Central memory CD8-positive, alpha-beta T cell (primary cell): ENCODE results near the gene ARL10.

Source experiments
- ATAC-seq: fragments of 150-1000 bp; cut with Tn5 transposase; replicated peaks from 2 replicates; pipeline ENCODE4 v1.10.0; 2022; ENCODE audit warnings: mild to moderate bottlenecking, moderate FRiP score, moderate number of reproducible peaks; ENCODE audit not compliant: poor library complexity, severe bottlenecking; ENCODE audit errors: extremely low read depth
- DNase-seq, 2 donors: peaks; one replicate each; pipeline ENCODE4 v3.0.0; 2021; ENCODE audit warnings: low spot score in 2 of 2
- H3K27ac Mint-ChIP-seq: one replicate; pipeline ENCODE4 v1.8.0; 2022; ENCODE audit warnings: low read depth, mild to moderate bottlenecking, moderate library complexity, mixed read lengths
- H3K27me3 Mint-ChIP-seq: one replicate; pipeline ENCODE4 v1.8.0; 2022; ENCODE audit warnings: mixed read lengths
- H3K36me3 Mint-ChIP-seq: one replicate; pipeline ENCODE4 v1.8.0; 2022; ENCODE audit warnings: mild to moderate bottlenecking, moderate library complexity, mixed read lengths; ENCODE audit not compliant: insufficient read depth
- H3K4me1 Mint-ChIP-seq: one replicate; pipeline ENCODE4 v1.8.0; 2022; ENCODE audit warnings: mixed read lengths
- H3K4me3 Mint-ChIP-seq: one replicate; pipeline ENCODE4 v1.8.0; 2022; ENCODE audit warnings: mild to moderate bottlenecking, moderate library complexity, mixed read lengths
- H3K9me3 Mint-ChIP-seq: one replicate; pipeline ENCODE4 v1.8.0; 2022; ENCODE audit warnings: mixed read lengths

The ARL10 gene

GRCh38 chr5:176387384-176387925 lies 22.2 kb downstream of the ARL10 start:
- peak overlapping the region; percentile 85 for H3K4me3 Mint-ChIP-seq
- peak overlapping the region; percentile 95 for H3K27ac Mint-ChIP-seq
- ATAC-seq: no peak
- H3K9me3 Mint-ChIP-seq: no peaks in the 10 kb centered on the region
- peaks cover 31% of the 10 kb centered on the region for H3K36me3 Mint-ChIP-seq
- DNase-seq: no peak
- H3K27me3 Mint-ChIP-seq: no peaks in the 10 kb centered on the region
- H3K4me1 Mint-ChIP-seq: peaks cover 39% of the 10 kb centered on the region

DNA sequence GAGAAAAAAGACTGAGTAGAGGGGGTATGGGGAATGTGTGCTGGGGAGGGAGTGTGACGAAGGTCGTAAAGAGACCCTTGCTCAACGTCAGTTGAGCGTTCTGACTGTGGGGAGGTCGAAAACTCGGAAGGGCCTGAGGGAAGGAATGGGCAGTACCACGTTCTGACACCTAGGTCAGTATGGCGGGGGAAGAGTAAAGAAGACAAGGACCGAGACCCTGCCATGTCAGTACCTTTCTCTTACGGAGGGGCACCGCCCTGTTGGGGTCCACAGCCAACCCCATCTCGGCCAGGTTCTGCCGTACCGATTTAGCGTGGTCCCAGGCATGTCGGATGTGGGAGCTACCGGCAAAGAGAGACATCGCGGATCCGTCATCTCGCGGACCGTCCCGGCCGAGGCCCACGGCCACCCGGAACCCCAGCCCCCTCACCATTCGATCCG lies 22.7 kb downstream of the ARL10 start:
- Mint-ChIP-seq H3K4me1 (peaks cover 39% of the 10 kb centered on the region), H3K4me3 (peak overlapping the region; percentile 85), H3K27ac (peak overlapping the region; percentile 95), H3K9me3 (no peaks in the 10 kb centered on the region), H3K27me3 (no peaks in the 10 kb centered on the region), H3K36me3 (peaks cover 30% of the 10 kb centered on the region)
- ATAC-seq (no peak), DNase-seq (no peak)

GRCh38 chr5:176388444-176389134 lies 23.3 kb downstream of the ARL10 start, which contains the start of the genes HIGD2A and NOP16:
Gene HIGD2A, plus strand, starts transcription at chr5:176388751. Its CDS starts 69 bp downstream, at chr5:176388820.
Gene NOP16, minus strand, starts transcription at chr5:176388598. Its CDS starts 59 bp downstream, at chr5:176388539.
- H3K9me3 Mint-ChIP-seq: no peaks in the 10 kb centered on the region
- H3K27me3 Mint-ChIP-seq: no peaks in the 10 kb centered on the region
- DNase-seq: peak; percentile 94 to 98
- H3K4me3 Mint-ChIP-seq: peak within 1 kb of the TSS; percentile 85
- H3K4me1 Mint-ChIP-seq: peaks cover 39% of the 10 kb centered on the region
- H3K27ac Mint-ChIP-seq: peak within 1 kb of the TSS; percentile 95
- ATAC-seq: peak; percentile 89
- peaks cover 31% of the 10 kb centered on the region for H3K36me3 Mint-ChIP-seq

DNA sequence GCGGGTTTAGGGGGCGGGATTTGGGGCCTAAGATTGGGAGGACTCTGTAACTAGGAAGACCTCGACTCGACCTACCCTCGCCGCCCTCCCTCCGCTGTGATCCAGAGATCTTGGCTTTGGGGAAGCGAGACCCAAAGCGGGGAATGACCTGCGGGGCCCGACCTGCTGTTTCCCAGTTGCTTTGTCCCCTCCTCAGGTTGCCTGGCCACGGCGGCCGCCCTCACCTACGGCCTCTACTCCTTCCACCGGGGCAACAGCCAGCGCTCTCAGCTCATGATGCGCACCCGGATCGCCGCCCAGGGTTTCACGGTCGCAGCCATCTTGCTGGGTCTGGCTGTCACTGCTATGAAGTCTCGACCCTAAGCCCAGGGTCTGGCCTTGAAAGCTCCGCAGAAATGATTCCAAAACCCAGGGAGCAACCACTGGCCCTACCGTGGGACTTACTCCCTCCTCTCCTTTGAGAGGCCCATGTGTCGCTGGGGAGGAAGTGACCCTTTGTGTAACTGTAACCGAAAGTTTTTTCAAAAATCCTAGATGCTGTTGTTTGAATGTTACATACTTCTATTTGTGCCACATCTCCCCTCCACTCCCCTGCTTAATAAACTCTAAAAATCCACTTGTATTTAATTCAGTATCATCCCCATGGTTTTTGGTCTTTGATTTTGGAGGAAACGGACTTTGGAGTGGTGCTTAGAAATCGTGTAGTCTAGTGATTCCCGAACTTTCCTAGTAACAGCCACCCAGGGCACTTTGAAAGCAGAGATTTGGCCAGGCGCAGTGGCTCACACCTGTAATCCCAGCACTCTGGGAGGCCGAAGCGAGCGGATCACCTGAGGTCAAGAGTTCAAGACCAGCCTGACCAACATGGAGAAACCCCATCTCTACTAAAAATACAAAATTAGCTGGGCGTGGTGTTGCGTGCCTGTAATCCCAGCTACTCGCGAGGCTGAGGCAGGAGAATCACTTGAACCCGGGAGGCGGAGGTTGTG lies 24.1 kb downstream of the ARL10 start:
- ATAC-seq (peak; percentile 44), DNase-seq (no peak)
- peak overlapping the region; percentile 95 for H3K27ac Mint-ChIP-seq
- H3K36me3 Mint-ChIP-seq: peaks cover 29% of the 10 kb centered on the region
- peak overlapping the region; percentile 85 for H3K4me3 Mint-ChIP-seq
- H3K4me1 Mint-ChIP-seq: peaks cover 39% of the 10 kb centered on the region
- no peaks in the 10 kb centered on the region for H3K9me3 Mint-ChIP-seq
- no peaks in the 10 kb centered on the region for H3K27me3 Mint-ChIP-seq

- Mint-ChIP-seq H3K9me3 (no peaks in the 10 kb centered on the region), H3K4me1 (peaks cover 24% of the 10 kb centered on the region), H3K27ac (no peak overlapping the region), H3K27me3 (no peaks in the 10 kb centered on the region), H3K36me3 (peaks cover 29% of the 10 kb centered on the region), H3K4me3 (no peak overlapping the region)
- no peak for ATAC-seq
- DNase-seq: no peak
Observed at GRCh38 chr5:176391479-176391878, 26.2 kb downstream of the ARL10 start.

DNA sequence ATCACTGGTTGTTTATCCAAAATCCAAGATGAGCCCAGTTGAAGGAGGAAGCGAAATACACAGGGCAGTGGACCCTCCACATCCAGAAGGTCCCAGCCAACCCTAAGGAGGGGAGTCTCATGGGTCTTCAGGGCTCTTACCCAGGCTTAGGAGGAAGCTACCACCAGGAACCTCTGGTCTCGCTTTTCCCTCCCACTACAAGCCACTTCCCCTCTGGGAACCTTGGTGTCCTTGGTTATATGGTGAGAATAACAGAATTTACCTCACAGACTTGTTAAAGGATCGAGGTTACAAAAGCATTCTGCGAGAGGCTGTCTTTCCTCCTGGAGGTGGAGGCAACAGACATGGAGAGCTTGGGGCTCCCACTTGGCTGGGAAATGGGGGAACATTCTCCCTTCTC lies 26.7 kb downstream of the ARL10 start:
- no peak overlapping the region for H3K4me3 Mint-ChIP-seq
- peaks cover 27% of the 10 kb centered on the region for H3K36me3 Mint-ChIP-seq
- no peaks in the 10 kb centered on the region for H3K27me3 Mint-ChIP-seq
- H3K4me1 Mint-ChIP-seq: peaks cover 19% of the 10 kb centered on the region
- H3K9me3 Mint-ChIP-seq: no peaks in the 10 kb centered on the region
- no peak for ATAC-seq
- H3K27ac Mint-ChIP-seq: no peak overlapping the region
- no peak for DNase-seq

- H3K9me3 Mint-ChIP-seq: no peaks in the 10 kb centered on the region
- no peak overlapping the region for H3K27ac Mint-ChIP-seq
- H3K4me1 Mint-ChIP-seq: peaks cover 14% of the 10 kb centered on the region
- ATAC-seq (no peak), DNase-seq (no peak)
- H3K27me3 Mint-ChIP-seq: no peaks in the 10 kb centered on the region
- H3K4me3 Mint-ChIP-seq: no peak overlapping the region
- H3K36me3 Mint-ChIP-seq: peaks cover 26% of the 10 kb centered on the region
Observed at GRCh38 chr5:176392526-176392925, 27.2 kb downstream of the ARL10 start.

DNA sequence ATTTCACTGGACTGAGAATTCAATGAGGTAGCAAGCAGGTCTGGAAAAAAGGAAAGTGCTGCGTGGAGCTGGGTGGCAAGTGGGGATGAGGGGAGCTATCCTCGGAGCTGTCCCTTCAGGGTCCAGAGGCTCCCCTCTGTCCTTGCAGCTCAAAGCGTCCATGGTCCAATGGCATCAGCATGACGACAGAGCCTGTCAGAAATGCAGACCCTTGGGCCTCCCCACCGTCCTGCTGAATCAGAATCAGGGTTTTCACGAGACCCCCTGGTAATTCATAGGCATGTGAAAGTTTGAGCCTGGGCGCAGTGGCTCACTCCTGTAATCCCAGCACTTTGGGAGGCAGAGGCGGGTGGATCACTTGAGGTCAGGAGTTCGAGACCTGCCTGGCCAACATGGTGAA lies 28.8 kb downstream of the ARL10 start:
- Mint-ChIP-seq H3K27me3 (no peaks in the 10 kb centered on the region), H3K27ac (no peak overlapping the region), H3K36me3 (peaks cover 20% of the 10 kb centered on the region), H3K4me3 (no peak overlapping the region), H3K4me1 (peaks cover 5% of the 10 kb centered on the region), H3K9me3 (no peaks in the 10 kb centered on the region)
- ATAC-seq: no peak
- no peak for DNase-seq

GRCh38 chr5:176394881-176395675 lies 29.8 kb downstream of the ARL10 start:
- Mint-ChIP-seq H3K4me3 (no peak overlapping the region), H3K27me3 (no peaks in the 10 kb centered on the region), H3K4me1 (no peaks in the 10 kb centered on the region), H3K9me3 (no peaks in the 10 kb centered on the region), H3K36me3 (peaks cover 19% of the 10 kb centered on the region), H3K27ac (peak overlapping the region; percentile 19)
- ATAC-seq (no peak), DNase-seq (no peak)

- peaks cover 19% of the 10 kb centered on the region for H3K36me3 Mint-ChIP-seq
- H3K27ac Mint-ChIP-seq: no peak overlapping the region
Observed at GRCh38 chr5:176396330-176396729, 31.0 kb downstream of the ARL10 start.

DNA sequence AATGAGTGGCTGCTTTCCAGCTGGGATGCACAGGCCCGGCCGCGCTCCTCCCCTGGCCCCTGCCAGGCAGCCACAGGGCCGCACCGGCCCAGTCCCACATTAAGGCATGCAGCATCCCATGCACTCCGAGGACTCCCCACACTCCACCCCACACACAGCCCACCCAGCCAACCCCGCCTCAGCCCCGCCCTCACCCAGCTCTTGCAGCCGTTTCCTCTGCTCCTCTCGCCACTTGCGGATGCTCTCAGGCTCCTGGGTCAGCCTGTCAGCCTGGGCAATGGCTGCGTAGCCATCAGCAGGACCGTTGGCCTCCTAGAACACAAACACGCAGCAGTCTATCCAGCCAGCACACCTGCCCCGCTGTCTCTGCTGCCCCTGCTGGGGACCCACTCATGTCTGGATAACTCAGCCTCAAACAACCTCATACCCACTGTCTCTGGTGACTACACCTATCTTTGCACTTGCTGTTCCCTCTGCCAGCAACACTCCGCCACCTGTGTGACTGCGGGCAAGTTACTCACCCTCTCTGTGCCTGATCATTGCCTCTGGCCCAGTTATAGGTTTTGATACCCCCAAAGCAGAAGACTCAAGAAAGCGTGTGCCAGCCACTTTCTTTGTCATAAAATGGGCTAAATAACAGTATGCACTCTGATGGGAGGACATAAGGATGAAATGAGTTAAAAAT lies 32.6 kb downstream of the ARL10 start:
- peaks cover 8% of the 10 kb centered on the region for H3K4me1 Mint-ChIP-seq
- no peak overlapping the region for H3K4me3 Mint-ChIP-seq
- DNase-seq: no peak
- peaks cover 14% of the 10 kb centered on the region for H3K36me3 Mint-ChIP-seq
- H3K9me3 Mint-ChIP-seq: no peaks in the 10 kb centered on the region
- no peaks in the 10 kb centered on the region for H3K27me3 Mint-ChIP-seq
- ATAC-seq: no peak
- peak overlapping the region; percentile 39 for H3K27ac Mint-ChIP-seq

More at GRCh38 chr5:176396330-176396729, 31.0 kb downstream of the ARL10 start:
- no peak for DNase-seq
- Mint-ChIP-seq H3K4me3 (no peak overlapping the region), H3K27me3 (no peaks in the 10 kb centered on the region), H3K4me1 (peaks cover 8% of the 10 kb centered on the region), H3K9me3 (no peaks in the 10 kb centered on the region)
- ATAC-seq: no peak
